ENCODE results near the gene TCOF1. TPM values are rescaled to one million over a fixed set of nuclear protein-coding genes. Genes with fewer than 3 reads are reported as not detected.

The TCOF1 gene, protein sequence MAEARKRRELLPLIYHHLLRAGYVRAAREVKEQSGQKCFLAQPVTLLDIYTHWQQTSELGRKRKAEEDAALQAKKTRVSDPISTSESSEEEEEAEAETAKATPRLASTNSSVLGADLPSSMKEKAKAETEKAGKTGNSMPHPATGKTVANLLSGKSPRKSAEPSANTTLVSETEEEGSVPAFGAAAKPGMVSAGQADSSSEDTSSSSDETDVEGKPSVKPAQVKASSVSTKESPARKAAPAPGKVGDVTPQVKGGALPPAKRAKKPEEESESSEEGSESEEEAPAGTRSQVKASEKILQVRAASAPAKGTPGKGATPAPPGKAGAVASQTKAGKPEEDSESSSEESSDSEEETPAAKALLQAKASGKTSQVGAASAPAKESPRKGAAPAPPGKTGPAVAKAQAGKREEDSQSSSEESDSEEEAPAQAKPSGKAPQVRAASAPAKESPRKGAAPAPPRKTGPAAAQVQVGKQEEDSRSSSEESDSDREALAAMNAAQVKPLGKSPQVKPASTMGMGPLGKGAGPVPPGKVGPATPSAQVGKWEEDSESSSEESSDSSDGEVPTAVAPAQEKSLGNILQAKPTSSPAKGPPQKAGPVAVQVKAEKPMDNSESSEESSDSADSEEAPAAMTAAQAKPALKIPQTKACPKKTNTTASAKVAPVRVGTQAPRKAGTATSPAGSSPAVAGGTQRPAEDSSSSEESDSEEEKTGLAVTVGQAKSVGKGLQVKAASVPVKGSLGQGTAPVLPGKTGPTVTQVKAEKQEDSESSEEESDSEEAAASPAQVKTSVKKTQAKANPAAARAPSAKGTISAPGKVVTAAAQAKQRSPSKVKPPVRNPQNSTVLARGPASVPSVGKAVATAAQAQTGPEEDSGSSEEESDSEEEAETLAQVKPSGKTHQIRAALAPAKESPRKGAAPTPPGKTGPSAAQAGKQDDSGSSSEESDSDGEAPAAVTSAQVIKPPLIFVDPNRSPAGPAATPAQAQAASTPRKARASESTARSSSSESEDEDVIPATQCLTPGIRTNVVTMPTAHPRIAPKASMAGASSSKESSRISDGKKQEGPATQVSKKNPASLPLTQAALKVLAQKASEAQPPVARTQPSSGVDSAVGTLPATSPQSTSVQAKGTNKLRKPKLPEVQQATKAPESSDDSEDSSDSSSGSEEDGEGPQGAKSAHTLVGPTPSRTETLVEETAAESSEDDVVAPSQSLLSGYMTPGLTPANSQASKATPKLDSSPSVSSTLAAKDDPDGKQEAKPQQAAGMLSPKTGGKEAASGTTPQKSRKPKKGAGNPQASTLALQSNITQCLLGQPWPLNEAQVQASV (N-terminal part only)
- total RNA-seq (2022; extraction: Qiagen RNA extraction), result 71.2 to 88.1 TPM (median 83.5 TPM) in 5 replicates

GRCh38 chr5:150357326-150358260 lies at the start of gene TCOF1:
TSS of gene TCOF1 (plus strand) at chr5:150357697. CDS start at chr5:150357747, 50 bp downstream.

GRCh38 chr5:150412319-150413175 lies 55.0 kb downstream of the TCOF1 start, which contains the start of gene CD74:
TSS of gene CD74 (minus strand) at chr5:150412910. CDS start at chr5:150412749, 161 bp downstream.

Other genes with a start within 250 kb of the TCOF1 start
- 0.10 to 0.35 TPM (median 0.30 TPM) in 5 replicates for gene PDGFRB, start 201.9 kb upstream of the TCOF1 start, total RNA-seq (2022; extraction: Qiagen RNA extraction)
- not detected in 5 replicates for gene CDX1, start 190.9 kb upstream of the TCOF1 start, total RNA-seq (2022; extraction: Qiagen RNA extraction)
- 0.02 to 0.05 TPM (median 0.03 TPM) in 4 of 5 replicates, not detected in the other for gene SLC6A7, start 167.6 kb upstream of the TCOF1 start, total RNA-seq (2022; extraction: Qiagen RNA extraction)
- 0.76 to 1.3 TPM (median 0.86 TPM) in 5 replicates for gene CAMK2A, start 67.9 kb upstream of the TCOF1 start, total RNA-seq (2022; extraction: Qiagen RNA extraction)
- 30.7 to 50.7 TPM (median 44.2 TPM) in 5 replicates for gene ARSI, start 54.8 kb upstream of the TCOF1 start, total RNA-seq (2022; extraction: Qiagen RNA extraction)
- gene CD74, start 55.2 kb downstream of the TCOF1 start, total RNA-seq (2022; extraction: Qiagen RNA extraction), result 0.09 to 0.13 TPM (median 0.10 TPM) in 4 of 5 replicates, not detected in the other
- gene RPS14, start 92.0 kb downstream of the TCOF1 start, total RNA-seq (2022; extraction: Qiagen RNA extraction), result 2,953 to 3,095 TPM (median 3,059 TPM) in 5 replicates
- gene NDST1, start 150.4 kb downstream of the TCOF1 start, total RNA-seq (2022; extraction: Qiagen RNA extraction), result 49.9 to 71.9 TPM (median 62.0 TPM) in 5 replicates